NCI-H1436 (cell line): ENCODE data around the gene TLR6.
A peak's percentile ranks its signal among the peaks of the same experiment; 100 is the strongest.
"Not testable (repeated sequence)": the region's sequence is repeated elsewhere in the genome, so short reads cannot be mapped to it uniquely, and the experiment has no call there.

Experiments
- DNase-seq: peaks from one replicate; lab custom pipeline; 2025; lab: John Stamatoyannopoulos, UW

TLR6 gene

DNA sequence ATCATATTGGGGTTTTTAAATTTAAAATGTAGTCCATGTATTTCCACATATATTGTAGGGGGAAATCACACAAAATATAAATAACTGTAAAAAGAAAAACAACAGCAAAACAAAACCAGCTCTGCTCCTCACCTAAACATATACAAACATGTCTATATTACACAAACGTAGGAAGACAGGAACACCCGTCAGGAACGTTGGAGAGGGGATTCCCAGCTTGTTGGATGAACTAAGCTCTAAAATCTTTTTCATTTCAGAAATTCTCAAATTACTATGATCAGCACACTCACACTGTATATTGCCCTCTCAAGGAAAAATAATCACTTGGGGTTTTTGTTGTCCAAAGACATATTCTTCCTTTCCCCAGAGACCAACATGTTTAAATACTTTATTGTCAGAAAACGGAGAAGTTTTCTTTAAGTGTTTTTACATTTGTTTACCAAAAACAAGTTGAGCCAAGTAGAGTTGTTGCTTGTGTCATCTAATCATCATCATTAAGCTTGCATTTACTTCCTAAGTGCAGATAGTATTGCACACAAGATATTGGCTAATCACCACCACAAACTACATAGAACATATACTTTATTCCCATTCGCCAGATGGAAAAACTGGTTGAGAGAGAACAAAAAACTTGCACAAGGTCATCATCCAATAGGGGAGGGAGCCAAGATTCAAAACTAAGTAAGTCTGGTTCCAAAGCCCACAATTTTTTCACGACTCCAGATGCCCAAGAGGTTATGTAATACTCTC lies 71.4 kb downstream of the TLR6 start:
- no peak for DNase-seq

DNA sequence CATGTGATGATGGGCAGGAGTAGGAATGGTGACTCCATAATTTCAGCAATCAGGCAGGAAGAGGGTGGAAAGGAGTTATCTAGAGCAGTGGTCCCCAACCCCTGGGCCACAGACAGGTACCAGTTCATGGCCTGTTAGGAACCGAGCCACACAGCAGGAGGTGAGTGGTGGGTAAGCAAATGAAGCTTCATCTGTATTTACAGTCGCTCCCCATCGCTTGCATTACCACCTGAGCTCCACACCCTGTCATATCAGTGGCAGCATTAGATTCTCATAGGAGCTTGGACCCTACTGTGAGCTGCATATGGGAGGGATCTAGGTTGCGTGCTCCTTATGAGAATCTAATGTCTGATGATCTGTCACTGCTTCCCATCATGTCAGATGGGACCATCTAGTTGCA lies 72.5 kb downstream of the TLR6 start:
- DNase-seq: no peak

DNA sequence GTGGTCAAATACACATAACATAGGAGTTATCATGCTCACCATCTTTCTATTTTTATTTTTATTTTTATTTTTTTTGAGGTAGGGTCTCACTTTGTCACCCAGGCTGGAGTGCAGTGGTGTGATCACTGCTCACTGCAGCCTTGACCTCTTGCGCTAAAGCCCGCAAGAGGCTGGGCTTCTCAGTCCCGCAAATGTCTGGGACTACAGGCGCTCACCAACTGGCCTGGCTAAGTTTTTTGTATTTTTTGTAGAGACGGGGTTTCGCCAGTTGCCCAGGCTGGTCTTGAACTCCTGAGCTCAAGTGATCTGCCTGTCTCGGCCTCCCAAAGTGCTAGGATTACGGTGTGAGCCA lies 73.5 kb downstream of the TLR6 start:
- DNase-seq: no peak

DNA sequence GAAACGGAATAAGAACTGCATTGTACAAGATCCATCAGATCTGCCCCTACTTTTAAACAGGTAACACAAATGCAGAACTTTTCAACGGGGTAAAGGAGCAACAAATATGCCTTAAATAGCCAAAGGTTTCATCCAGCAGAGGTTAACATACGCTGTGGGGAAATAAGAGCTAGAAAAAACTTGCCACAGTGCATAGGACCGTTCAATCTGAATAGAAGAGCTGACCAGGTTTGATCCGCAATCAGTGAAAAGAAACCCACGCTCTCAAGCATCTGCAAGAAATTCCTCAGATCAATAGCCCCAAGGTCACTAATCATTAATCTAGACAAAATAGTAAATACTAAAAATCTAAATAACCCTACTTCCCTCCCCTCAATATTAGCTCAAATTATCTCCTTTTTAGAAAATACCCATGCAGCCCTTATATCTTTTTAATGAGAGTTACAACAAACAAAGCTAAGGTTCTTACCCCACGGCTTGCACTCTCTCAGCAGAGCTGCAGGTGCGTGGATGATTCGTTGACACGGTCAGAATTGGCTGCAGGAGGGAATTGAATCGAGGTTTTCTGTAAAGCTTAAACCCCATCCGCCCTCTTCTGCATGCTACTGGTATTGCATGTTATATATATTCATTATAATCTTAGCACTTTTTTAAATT lies 74.0 kb downstream of the TLR6 start, which contains the start of gene TLR10:
Gene TLR10, minus strand, starts transcription at position 539 of the 657 bp plus-strand sequence. CDS start 7,400 bp downstream, outside the sequence.
- DNase-seq: peak; percentile 51

DNA sequence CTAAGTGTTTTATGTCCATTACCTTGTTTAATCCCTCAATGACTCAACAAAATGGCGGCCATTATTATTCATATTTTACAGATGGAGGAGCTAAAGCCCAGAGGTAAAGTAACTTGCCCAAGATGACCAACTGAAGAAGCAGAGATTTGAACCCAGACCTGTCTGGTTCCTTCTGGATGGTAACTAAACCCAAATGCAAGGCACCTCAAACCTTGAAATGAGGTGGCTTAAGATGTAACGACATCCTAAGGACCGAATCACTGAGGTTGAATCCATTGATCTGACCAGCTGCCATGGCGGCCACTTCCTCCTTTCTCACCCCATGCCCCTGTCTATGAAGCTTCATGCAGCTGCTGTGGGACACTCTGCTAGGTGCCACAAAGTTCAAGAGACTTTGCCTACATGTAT lies 74.8 kb downstream of the TLR6 start:
- DNase-seq: no peak

DNA sequence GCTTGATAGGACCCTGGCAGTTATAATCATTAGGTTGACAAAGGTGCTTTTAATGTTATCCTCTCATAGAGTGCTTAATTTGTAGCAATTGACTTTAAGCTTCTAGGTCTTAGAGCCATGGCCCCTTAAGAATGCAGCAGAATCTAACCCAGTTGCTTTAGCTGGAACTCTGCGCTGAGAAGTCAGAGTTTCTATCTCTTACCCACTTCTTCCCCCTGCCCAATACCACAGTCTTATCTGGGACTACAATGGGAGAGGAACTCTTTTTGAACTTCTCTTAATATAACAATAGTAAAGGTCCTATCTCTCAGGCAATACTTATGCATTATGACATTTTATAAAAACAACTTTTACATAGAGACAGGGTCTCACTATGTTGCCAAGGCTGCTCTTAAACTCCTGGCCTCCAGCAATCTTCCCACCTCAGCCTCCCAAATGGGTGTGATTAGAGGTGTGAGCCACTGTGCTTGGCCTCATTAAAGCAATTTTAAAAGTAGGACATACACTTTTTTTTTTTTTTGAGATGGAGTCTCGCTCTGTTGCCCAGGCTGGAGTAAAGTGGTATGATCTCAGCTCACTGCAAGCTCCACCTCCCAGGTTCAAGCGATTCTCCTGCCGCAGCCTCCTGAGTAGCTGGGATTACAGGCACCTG lies 75.7 kb downstream of the TLR6 start:
- DNase-seq: no peak

DNA sequence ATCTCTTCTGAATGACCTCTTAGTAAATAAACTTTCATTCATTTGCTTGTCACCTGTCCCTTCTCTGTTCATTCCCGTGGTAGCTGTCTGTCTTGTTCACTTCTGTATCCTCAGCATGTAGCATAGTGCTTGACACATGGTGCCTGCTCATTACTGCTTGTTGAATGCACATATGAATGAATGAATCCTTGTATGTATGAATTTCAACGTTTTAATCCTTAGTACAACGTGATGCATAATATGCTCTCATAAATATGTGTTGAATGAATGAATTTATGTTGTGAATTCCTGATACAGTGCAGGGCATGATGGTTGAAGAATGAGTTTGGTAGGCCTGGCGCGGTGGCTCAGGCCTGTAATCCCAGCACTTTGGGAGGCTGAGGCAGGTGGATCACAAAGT lies 76.8 kb downstream of the TLR6 start:
- no peak for DNase-seq

DNA sequence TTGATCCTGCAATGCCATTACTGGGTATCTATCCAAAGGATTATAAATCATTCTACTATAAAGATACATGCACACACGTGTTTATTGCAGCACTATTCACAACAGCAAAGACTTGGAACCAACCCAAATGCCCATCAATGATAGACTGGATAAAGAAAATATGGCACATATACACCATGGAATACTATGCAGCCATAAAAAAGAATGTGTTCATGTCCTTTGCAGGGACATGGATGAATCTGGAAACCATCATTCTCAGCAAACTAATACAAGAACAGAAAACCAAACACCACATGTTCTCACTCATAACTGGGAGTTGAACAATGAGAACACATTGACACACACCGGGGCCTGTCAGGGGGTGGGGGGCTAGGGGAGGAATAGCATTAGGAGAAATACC lies 78.7 kb downstream of the TLR6 start:
- not testable (repeated sequence) for DNase-seq

DNA sequence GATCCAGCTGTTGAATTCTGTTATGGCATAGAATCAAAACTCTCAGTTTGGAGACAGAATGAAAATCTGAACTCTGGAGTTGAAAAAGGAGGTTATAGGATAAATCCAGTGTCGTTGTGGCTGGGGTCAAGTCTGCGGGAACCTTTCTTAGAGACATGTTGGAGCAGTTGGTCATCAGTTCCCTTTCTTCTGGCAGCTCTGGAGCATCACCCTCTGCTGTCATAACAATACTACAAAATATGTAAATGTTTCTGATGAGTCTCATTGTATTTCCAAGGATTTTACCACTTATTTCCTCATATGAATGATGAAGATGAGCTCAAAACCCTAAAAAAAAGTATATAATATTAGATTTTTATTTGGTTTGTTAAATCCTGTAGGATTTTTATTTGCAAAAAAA lies 81.3 kb downstream of the TLR6 start:
- no peak for DNase-seq

DNA sequence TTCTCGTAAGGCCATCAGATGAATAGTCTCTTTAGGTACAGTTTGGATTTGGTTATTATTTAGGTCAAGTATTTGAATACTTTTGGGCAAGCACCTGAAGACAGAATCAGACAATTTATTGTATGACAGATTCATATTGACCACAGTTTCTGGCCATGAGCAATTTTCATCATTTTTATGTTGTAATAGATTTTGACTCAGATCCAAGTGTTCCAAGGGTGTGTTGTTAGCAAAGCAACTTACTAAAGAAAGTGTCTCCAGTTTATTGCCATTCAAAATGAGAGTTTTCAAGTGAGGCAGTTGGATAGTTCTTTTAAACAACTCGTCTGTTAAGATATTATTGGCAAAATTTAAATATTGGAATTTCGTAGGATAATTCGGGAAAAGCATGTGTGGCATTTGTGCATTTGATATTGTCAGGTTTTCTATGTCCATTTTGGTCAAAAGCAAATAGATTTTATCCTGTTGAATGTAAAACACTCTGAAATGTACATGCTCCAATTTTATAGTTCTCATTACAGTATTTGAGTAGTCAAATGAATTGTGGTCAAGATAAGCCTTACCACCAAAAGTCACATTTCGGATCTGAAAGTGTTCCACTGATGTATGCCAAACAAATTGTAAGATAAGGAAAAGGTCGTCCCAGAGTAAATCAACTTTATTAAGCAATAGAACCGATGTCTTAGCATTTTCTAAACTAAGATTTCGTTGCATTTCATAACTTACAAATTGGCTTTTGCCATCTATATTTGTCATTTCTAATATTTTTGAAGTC lies 82.2 kb downstream of the TLR6 start:
- no peak for DNase-seq
